Glutamatergic neuron (in vitro differentiated cells): ENCODE results near the gene WASL. TPM values are rescaled to one million over a fixed set of nuclear protein-coding genes. Genes with fewer than 3 reads are reported as not detected.
"Not testable (repeated sequence)": the region's sequence is repeated elsewhere in the genome, so short reads cannot be mapped to it uniquely, and the experiment has no call there.

ENCODE experiments used
- DNase-seq: peaks from one replicate; pipeline ENCODE4 v3.0.0; 2022
- H3K27ac Mint-ChIP-seq: one replicate; pipeline ENCODE4 v1.8.0; 2020; ENCODE audit warnings: mild to moderate bottlenecking, mixed read lengths, inconsistent platforms; ENCODE audit not compliant: unreplicated experiment
- H3K27me3 Mint-ChIP-seq: one replicate; pipeline ENCODE4 v1.8.0; 2020; ENCODE audit warnings: mild to moderate bottlenecking, moderate library complexity, mixed read lengths, inconsistent platforms; ENCODE audit not compliant: unreplicated experiment
- H3K36me3 Mint-ChIP-seq: one replicate; pipeline ENCODE4 v1.8.0; 2020; ENCODE audit warnings: mild to moderate bottlenecking, mixed read lengths, inconsistent platforms; ENCODE audit not compliant: unreplicated experiment
- H3K4me1 Mint-ChIP-seq: one replicate; pipeline ENCODE4 v1.8.0; 2020; ENCODE audit warnings: mild to moderate bottlenecking, low read depth, mixed read lengths, inconsistent platforms; ENCODE audit not compliant: unreplicated experiment
- H3K4me3 Mint-ChIP-seq: one replicate; pipeline ENCODE4 v1.8.0; 2020; ENCODE audit warnings: mild to moderate bottlenecking, mixed read lengths, inconsistent platforms; ENCODE audit not compliant: unreplicated experiment
- H3K9me3 Mint-ChIP-seq: one replicate; pipeline ENCODE4 v1.8.0; 2020; ENCODE audit warnings: mild to moderate bottlenecking, moderate library complexity, mixed read lengths, inconsistent platforms; ENCODE audit not compliant: unreplicated experiment
- long read RNA-seq: library from polyadenylated mRNA; unstranded; transcript quantifications from one replicate; pipeline ENCODE4 v2.0.0, GENCODE V29; 2020; ENCODE audit not compliant: unreplicated experiment
- total RNA-seq: library from RNA; stranded (reverse); fragmentation: NEBNext Ultra II Directional; extraction: Animal tissue kit (Norgen Biotek cat#: 25700); gene quantifications from one replicate; pipeline ENCODE4 v1.2.1, GENCODE V29; 2021; ENCODE audit not compliant: unreplicated experiment
- TF ChIP-seq, protein P1 (sequence below): fragments of 200-600 bp; sonication (generic); IDR thresholded peaks from one replicate; pipeline ENCODE4 v1.5.0; 2021; ENCODE audit not compliant: partially characterized antibody, unreplicated experiment

Gene WASL
- 33.0 TPM for total RNA-seq
- long read RNA-seq, partial matches to known transcripts = 5 of 5 reads
- long read RNA-seq, other reads (novel, unspliced or antisense) = 0 of 5 reads

DNA sequence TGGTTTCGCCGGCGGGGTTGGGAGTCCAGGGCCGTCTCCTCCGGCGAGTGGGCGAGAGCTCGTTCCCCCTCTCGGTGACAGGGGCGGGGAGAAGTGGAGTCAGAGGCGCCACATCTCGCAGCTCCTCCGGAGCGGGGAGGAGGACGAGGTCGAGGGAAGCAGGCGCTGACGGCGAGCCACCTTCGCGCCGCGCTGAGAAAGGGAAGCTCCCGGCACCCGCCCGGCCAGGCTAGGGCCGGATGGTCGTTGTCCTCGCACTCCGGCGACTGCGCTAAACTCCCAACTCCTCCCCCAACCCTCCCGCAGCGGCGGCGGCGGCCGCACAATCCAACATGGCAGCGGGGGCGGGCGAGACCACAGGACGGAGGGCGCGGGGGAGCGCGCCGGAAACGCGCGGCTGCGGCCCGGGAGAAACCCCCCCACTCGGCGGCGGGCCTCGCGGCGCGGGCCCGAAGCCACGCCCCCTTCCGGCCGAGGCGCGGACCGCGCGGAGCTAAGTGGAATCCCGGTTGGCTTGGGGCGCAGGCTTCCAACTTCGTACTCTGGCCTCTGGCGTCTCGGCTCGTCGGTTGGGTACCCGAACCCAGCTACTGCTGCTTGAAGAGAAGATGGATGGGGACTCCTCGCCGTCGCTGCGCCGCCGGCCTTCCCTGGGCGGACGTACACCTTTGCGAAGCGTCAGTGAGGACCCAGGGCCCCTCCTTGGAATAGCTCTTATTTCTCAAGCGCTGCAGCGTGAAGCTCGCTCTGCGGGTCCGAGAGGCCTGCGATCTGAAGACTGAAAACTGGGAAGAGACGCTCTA, at the start of gene WASL:
WASL (minus strand) TSS at position 270 of the 803 bp plus-strand sequence; CDS start at position 1, 269 bp downstream.
- Mint-ChIP-seq H3K4me1 (peaks cover 38% of the 10 kb centered on the region), H3K36me3 (no peaks in the 10 kb centered on the region), H3K4me3 (peak within 1 kb of the TSS; percentile 98), H3K27ac (peak within 1 kb of the TSS; percentile 99), H3K9me3 (peaks cover 13% of the 10 kb centered on the region), H3K27me3 (peaks cover 6% of the 10 kb centered on the region)
- DNase-seq = peak; percentile 96
- TF ChIP-seq, protein P1, sequence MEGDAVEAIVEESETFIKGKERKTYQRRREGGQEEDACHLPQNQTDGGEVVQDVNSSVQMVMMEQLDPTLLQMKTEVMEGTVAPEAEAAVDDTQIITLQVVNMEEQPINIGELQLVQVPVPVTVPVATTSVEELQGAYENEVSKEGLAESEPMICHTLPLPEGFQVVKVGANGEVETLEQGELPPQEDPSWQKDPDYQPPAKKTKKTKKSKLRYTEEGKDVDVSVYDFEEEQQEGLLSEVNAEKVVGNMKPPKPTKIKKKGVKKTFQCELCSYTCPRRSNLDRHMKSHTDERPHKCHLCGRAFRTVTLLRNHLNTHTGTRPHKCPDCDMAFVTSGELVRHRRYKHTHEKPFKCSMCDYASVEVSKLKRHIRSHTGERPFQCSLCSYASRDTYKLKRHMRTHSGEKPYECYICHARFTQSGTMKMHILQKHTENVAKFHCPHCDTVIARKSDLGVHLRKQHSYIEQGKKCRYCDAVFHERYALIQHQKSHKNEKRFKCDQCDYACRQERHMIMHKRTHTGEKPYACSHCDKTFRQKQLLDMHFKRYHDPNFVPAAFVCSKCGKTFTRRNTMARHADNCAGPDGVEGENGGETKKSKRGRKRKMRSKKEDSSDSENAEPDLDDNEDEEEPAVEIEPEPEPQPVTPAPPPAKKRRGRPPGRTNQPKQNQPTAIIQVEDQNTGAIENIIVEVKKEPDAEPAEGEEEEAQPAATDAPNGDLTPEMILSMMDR = no peak

DNA sequence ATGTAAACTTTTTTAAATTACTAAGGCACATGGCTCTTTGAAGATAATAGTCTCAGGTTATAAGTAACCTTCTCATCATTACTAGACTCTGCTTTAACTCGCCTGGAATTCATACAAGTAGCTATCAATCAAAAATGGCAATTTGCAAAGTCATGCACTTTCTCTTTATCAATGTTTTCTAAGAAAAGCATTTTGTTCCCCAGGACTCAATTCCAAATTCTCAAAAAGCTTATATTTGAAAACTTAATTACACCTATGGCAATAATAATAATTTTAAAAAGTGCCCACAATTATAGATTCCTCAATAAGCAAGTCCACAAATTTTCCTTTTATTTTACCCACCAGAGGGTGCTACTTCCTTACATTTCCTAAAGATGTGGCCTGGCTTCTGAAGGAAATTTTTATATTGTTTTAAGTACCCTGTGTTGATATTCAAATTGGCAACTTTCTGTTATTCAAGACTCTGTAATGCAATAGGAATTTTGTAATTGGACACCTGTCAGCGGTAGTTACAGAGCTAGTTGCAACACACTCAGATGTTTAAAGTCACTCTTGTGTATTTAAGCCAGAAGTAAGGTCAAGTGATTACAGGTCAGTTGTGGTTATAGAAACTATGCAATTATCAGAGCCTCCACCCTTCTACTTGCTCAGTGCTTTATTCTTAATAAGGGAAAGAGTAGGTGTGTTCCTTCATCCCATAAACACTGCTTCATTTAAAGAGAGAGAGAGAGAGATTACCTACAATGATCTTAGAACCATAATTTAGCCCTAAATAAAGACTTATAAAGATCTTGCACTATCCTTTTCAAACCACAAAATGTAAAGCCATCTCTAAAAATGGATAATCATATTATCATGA, 49.1 kb upstream of the WASL start:
- DNase-seq = no peak
- Mint-ChIP-seq H3K9me3 (no peaks in the 10 kb centered on the region), H3K4me1 (no peaks in the 10 kb centered on the region)

DNA sequence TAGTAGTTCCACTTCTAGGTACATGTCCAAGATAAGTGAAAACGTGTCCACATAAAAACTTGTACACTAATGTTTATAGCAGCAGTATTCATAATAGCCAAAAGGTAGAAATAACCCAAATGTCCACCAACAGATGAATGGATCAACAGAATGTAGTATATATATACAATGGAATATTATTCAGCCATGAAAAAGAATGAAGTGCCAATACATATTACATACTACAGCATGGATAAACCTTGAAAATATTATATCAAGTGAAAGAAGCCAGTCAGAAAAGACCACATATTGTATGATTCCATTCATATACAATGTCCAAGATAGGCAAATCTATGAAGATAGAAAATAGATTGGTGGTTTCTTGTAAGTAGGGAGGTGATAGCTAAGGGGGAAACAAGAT, 47.8 kb upstream of the WASL start:
- no peak overlapping the region for H3K27ac Mint-ChIP-seq
- H3K4me1 Mint-ChIP-seq = no peaks in the 10 kb centered on the region
- H3K27me3 Mint-ChIP-seq = peaks cover 2% of the 10 kb centered on the region
- no peaks in the 10 kb centered on the region for H3K36me3 Mint-ChIP-seq
- DNase-seq = no peak
- no peak overlapping the region for H3K4me3 Mint-ChIP-seq
- H3K9me3 Mint-ChIP-seq = no peaks in the 10 kb centered on the region
- TF ChIP-seq, protein P1 = no peak

More for the DNA sequence above, 49.1 kb upstream of the WASL start:
- Mint-ChIP-seq H3K27me3 (peaks cover 2% of the 10 kb centered on the region), H3K36me3 (no peaks in the 10 kb centered on the region), H3K4me3 (no peak overlapping the region), H3K27ac (no peak overlapping the region)
- TF ChIP-seq, protein P1 = peak; percentile 60

DNA sequence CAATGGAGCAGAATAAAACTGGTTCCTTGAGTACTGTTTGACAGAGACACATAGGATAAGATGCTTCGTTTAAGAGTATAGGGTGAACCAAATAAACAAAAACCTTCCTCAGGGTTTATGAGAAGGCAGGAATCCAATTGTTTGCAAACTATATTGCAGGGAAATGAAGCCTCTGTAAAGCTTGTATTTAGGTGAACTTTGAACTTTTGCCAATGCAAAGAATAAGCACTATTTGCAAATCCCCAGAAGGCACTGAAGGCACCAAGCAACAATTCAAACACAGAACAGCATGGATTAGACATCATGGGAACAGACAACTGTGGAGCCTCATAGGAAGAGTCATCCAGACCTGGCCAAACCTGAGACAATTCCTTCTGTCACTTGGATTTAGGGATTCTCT, 47.1 kb upstream of the WASL start:
- H3K27me3 Mint-ChIP-seq = peaks cover 2% of the 10 kb centered on the region
- no peak for DNase-seq

GRCh38 chr7:123795116-123795515, 46.3 kb upstream of the WASL start:
- H3K27me3 Mint-ChIP-seq, H3K36me3 Mint-ChIP-seq, H3K27ac Mint-ChIP-seq, H3K9me3 Mint-ChIP-seq, H3K4me1 Mint-ChIP-seq, H3K4me3 Mint-ChIP-seq, DNase-seq: not testable (repeated sequence)

More for the DNA sequence above, 47.1 kb upstream of the WASL start:
- Mint-ChIP-seq H3K4me1 (no peaks in the 10 kb centered on the region), H3K4me3 (no peak overlapping the region), H3K36me3 (no peaks in the 10 kb centered on the region), H3K27ac (no peak overlapping the region), H3K9me3 (no peaks in the 10 kb centered on the region)
- TF ChIP-seq, protein P1 = no peak
